Measurements from ENCODE around the gene MMP2. TPM values are rescaled to one million over a fixed set of nuclear protein-coding genes. Genes with fewer than 3 reads are reported as not detected.

MMP2 gene
- total RNA-seq, 4 donors from 2014 or later, result 94.9 to 286 (median 216) TPM

DNA sequence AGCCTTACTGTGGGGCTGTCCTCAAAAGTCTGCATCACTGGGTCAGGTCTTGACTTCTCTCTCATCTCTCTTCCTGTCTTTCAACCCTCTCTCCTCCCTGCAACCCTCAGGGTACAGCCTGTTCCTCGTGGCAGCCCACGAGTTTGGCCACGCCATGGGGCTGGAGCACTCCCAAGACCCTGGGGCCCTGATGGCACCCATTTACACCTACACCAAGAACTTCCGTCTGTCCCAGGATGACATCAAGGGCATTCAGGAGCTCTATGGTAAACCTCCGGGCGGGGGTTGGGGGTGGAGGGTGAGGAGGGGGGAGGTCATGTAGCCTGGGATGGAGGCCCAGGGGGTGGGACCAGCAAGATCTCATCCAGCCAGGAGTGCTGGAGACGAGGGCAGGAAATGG lies 12.7 kb downstream of the MMP2 start:
- WGBS, 2 donors, result 82 to 87% methylated on average over 5 to 7 of the region's 7 CpGs
- no peak overlapping the region for H3K27ac ChIP-seq
- no peak overlapping the region for H3K4me3 ChIP-seq (replicated peaks in 1 of 3)
- no peak for DNase-seq
- H3K36me3 ChIP-seq, result no peaks in the 10 kb centered on the region
- H3K27me3 ChIP-seq, result no peaks in the 10 kb centered on the region
- intact Hi-C loops (cut with DNase I), result no loop called here
- no peak for TF ChIP-seq POLR2A (IDR thresholded peaks at IDR 0.05)
- TF ChIP-seq, protein P1, sequence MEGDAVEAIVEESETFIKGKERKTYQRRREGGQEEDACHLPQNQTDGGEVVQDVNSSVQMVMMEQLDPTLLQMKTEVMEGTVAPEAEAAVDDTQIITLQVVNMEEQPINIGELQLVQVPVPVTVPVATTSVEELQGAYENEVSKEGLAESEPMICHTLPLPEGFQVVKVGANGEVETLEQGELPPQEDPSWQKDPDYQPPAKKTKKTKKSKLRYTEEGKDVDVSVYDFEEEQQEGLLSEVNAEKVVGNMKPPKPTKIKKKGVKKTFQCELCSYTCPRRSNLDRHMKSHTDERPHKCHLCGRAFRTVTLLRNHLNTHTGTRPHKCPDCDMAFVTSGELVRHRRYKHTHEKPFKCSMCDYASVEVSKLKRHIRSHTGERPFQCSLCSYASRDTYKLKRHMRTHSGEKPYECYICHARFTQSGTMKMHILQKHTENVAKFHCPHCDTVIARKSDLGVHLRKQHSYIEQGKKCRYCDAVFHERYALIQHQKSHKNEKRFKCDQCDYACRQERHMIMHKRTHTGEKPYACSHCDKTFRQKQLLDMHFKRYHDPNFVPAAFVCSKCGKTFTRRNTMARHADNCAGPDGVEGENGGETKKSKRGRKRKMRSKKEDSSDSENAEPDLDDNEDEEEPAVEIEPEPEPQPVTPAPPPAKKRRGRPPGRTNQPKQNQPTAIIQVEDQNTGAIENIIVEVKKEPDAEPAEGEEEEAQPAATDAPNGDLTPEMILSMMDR (IDR thresholded peaks at IDR 0.05), result no peak
- no peaks in the 10 kb centered on the region for H3K9me3 ChIP-seq
- peaks cover 14 to 40% of the 10 kb centered on the region in 2 donors for H3K4me1 ChIP-seq

DNA sequence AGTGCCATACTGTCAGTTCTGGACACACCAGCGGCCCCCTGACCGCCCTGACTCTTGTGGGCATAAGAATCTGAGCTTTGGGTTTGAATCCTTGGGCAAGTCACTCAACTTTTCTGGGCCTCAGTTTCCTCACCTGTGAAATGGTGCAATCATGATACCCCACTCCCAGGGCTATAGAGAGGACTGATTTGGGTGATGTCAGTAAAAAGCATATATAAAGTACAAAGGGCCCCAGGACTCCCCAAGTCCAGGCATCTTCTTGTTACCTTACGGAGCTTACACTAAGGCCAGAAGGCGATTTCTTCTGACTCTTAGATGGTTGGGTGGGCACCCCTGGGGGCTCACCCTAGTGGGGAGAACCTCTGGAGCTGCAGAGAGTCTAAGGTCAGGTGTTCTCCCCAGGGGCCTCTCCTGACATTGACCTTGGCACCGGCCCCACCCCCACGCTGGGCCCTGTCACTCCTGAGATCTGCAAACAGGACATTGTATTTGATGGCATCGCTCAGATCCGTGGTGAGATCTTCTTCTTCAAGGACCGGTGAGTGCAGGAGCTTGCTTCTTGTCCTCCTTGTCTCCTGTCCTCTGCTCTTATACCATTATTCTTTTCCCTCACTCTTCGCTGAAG lies 13.9 kb downstream of the MMP2 start:
- TF ChIP-seq POLR2A (IDR thresholded peaks at IDR 0.05), result no peak
- TF ChIP-seq, protein P1 (IDR thresholded peaks at IDR 0.05), result no peak
- intact Hi-C loops (cut with DNase I), result no loop called here
- no peak for DNase-seq
- peaks cover 14 to 38% of the 10 kb centered on the region in 2 donors for H3K4me1 ChIP-seq
- H3K36me3 ChIP-seq, result no peaks in the 10 kb centered on the region
- no peaks in the 10 kb centered on the region for H3K9me3 ChIP-seq
- no peak overlapping the region for H3K4me3 ChIP-seq (replicated peaks in 1 of 3)
- no peaks in the 10 kb centered on the region for H3K27me3 ChIP-seq
- whole genome bisulfite sequencing, 2 donors, result 94 to 97% methylated on average over 9 to 10 of the region's 10 CpGs
- no peak overlapping the region for H3K27ac ChIP-seq

DNA sequence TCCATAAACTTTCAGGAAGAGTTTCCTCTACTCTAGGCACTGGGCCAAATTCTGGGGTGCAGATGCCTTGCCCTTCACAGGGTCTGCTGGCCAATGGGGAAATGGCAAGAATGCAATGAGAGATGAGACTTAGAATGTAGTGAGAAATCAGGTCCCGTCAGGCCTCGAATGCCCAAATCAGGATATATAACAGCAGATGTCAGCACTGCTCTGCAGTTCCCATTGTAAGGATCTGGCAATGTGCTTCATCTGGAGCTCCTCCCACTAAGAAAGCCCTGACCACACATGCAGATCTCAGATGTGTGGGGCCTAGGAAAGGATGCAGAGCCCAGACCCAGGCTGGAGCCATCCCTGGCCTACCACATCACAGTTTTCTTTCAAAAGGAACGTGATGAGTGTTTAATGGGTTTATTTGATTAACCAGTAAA lies 16.0 kb downstream of the MMP2 start:
- WGBS, 2 donors, result 55 to 57% methylated on average over 3 of the region's 3 CpGs
- DNase-seq, result peak; percentile 62 to 66

DNA sequence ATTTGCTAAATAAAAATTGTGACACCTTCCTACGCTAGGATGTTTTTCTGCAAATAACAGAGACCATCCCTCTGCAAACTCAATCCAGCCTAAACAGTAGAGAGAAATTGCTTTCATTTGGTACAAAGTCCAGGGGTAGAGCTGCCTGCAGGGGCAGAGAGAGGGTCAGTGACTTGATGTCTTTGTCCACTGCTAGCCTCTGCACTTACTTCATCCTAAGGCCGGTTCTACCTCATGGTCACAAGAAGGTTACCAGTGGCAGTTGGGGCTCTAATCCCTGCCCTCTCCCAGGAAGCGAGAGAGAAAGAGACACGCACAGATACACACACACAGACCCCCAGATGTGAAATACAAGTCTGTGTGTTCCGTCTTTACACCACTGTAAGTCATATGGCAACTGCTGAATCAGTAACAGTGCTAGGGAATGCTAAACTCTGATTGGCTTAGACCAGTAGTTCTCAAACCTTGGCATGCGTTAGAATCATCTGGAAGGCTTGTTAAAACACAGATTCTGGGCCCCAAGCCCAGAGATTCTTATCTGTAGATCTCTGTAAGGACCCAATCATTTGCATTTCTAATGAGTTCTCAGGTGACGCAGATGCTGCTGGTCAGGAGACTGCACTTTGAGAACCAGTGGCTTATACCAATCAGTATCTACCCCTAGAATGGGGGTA lies 16.8 kb downstream of the MMP2 start:
- peaks cover 15 to 45% of the 10 kb centered on the region in 2 donors for H3K4me1 ChIP-seq
- H3K36me3 ChIP-seq, result no peaks in the 10 kb centered on the region
- H3K27ac ChIP-seq, result peak overlapping the region; percentile 52 to 85 (median 78)
- intact Hi-C loops (cut with DNase I), result no loop called here
- no peaks in the 10 kb centered on the region for H3K27me3 ChIP-seq
- peak; percentile 81 to 85 for DNase-seq
- TF ChIP-seq POLR2A (IDR thresholded peaks at IDR 0.05), result no peak
- TF ChIP-seq, protein P1 (IDR thresholded peaks at IDR 0.05), result no peak
- H3K4me3 ChIP-seq (replicated peaks in 1 of 3), result no peak overlapping the region
- H3K9me3 ChIP-seq, result no peaks in the 10 kb centered on the region
- WGBS, 2 donors, result 39 to 51% methylated on average over 7 of the region's 7 CpGs

More for the DNA sequence above, 16.0 kb downstream of the MMP2 start:
- H3K9me3 ChIP-seq, result no peaks in the 10 kb centered on the region
- H3K27ac ChIP-seq, result peak overlapping the region in 2 of 3 donors; percentile 78 to 85
- no peak for TF ChIP-seq POLR2A (IDR thresholded peaks at IDR 0.05)
- TF ChIP-seq, protein P1 (IDR thresholded peaks at IDR 0.05), result peak in 4 of 6 experiments; percentile 43 to 67 (median 56)
- H3K27me3 ChIP-seq, result no peaks in the 10 kb centered on the region
- intact Hi-C loops (cut with DNase I), result no loop called here
- no peaks in the 10 kb centered on the region for H3K36me3 ChIP-seq
- peaks cover 11 to 38% of the 10 kb centered on the region in 2 donors for H3K4me1 ChIP-seq
- no peak overlapping the region for H3K4me3 ChIP-seq (replicated peaks in 1 of 3)
